MCF 10A (cell line): ENCODE measurements around the gene VOPP1. TPM values are rescaled to one million over a fixed set of nuclear protein-coding genes. Genes with fewer than 3 reads are reported as not detected.

ENCODE experiments used
- BruUV-seq: library from RNA; stranded (reverse); fragments of 400-500 nt; replicated peaks from 2 replicates; lab custom pipeline; 2021; lab: Mats Ljungman, UMichigan
- CTCF ChIA-PET: fragments of 300-600 bp; sonication (Branson Sonifier 250); formaldehyde crosslinking; extraction: SDS; loops from one replicate; lab custom pipeline; 2021; ENCODE audit warnings: antibody characterized with exemption, inconsistent platforms; lab: Yijun Ruan, JAX
- POLR2A ChIA-PET: fragments of 300-600, 350-650 bp; sonication (Branson Sonifier 250); formaldehyde crosslinking; extraction: SDS; loops from one replicate; lab custom pipeline; 2020; ENCODE audit warnings: antibody characterized with exemption, inconsistent platforms; lab: Yijun Ruan, JAX
- DNase-seq: peaks from one replicate; pipeline ENCODE4 v3.0.0-alpha.2; 2018; ENCODE audit not compliant: unreplicated experiment
- H3K27ac Mint-ChIP-seq: one replicate; pipeline ENCODE4 v1.8.0; 2022; ENCODE audit warnings: mild to moderate bottlenecking, low read depth, mixed read lengths; ENCODE audit not compliant: unreplicated experiment
- H3K27me3 Mint-ChIP-seq: one replicate; pipeline ENCODE4 v1.8.0; 2022; ENCODE audit warnings: mixed read lengths; ENCODE audit not compliant: insufficient read depth, unreplicated experiment
- H3K36me3 Mint-ChIP-seq: one replicate; pipeline ENCODE4 v1.8.0; 2022; ENCODE audit warnings: mild to moderate bottlenecking, moderate library complexity, mixed read lengths; ENCODE audit not compliant: insufficient read depth, unreplicated experiment
- H3K4me1 Mint-ChIP-seq: one replicate; pipeline ENCODE4 v1.8.0; 2022; ENCODE audit warnings: mixed read lengths; ENCODE audit not compliant: insufficient read depth, unreplicated experiment
- H3K4me3 Mint-ChIP-seq: one replicate; pipeline ENCODE4 v1.8.0; 2022; ENCODE audit warnings: mild to moderate bottlenecking, moderate library complexity, mixed read lengths; ENCODE audit not compliant: unreplicated experiment
- H3K9me3 Mint-ChIP-seq: one replicate; pipeline ENCODE4 v1.8.0; 2022; ENCODE audit warnings: mixed read lengths; ENCODE audit not compliant: unreplicated experiment
- CTCF ChIP-seq: fragments of 200-600 bp; IDR thresholded peaks from one replicate; pipeline ENCODE4 v1.8.0; 2022; ENCODE audit warnings: antibody characterized with exemption, mild to moderate bottlenecking; ENCODE audit not compliant: unreplicated experiment
- intact Hi-C: fragments of 100-400 bp; cut with micrococcal nuclease; formaldehyde crosslinking; loops from 2 replicates; pipeline ENCODE4 v1.14.1; 2022
- total RNA-seq: library from RNA; stranded (reverse); gene quantifications from 2 replicates; pipeline ENCODE4 v1.2.3, GENCODE V29; 2022

VOPP1 gene
- total RNA-seq, 1 experiment from 2014 or later, result 29.2 TPM

GRCh38 chr7:55558962-55559920, 13.1 kb downstream of the VOPP1 start:
- Mint-ChIP-seq H3K4me1 (peaks cover 18% of the 10 kb centered on the region), H3K27ac (no peak overlapping the region), H3K36me3 (peaks cover 7% of the 10 kb centered on the region), H3K4me3 (no peak overlapping the region), H3K27me3 (no peaks in the 10 kb centered on the region), H3K9me3 (no peaks in the 10 kb centered on the region)
- CTCF ChIA-PET, result interaction anchor here (0.7 to 1.3 kb wide), 4 partner anchors 25 to 38 kb away, joined by 3 to 4 read pairs (median 4); no protein-coding TSS in a partner anchor
- no peak for TF ChIP-seq CTCF
- POLR2A ChIA-PET, result no interaction called here
- no peak for DNase-seq
- BruUV-seq, result no TSS peak
- intact Hi-C loops, result no loop called here

GRCh38 chr7:55557666-55558188, 14.6 kb downstream of the VOPP1 start:
- H3K27ac Mint-ChIP-seq, result no peak overlapping the region
- H3K4me3 Mint-ChIP-seq, result no peak overlapping the region
- H3K9me3 Mint-ChIP-seq, result no peaks in the 10 kb centered on the region
- ChIA-PET POLR2A (no interaction called here), CTCF (interaction anchor here (0.7 kb wide), 1 partner anchor 11 kb away, joined by 4 read pairs; no protein-coding TSS in a partner anchor)
- TF ChIP-seq CTCF, result no peak
- DNase-seq, result no peak
- BruUV-seq, result no TSS peak
- H3K4me1 Mint-ChIP-seq, result peaks cover 21% of the 10 kb centered on the region
- intact Hi-C loops, result no loop called here
- H3K27me3 Mint-ChIP-seq, result no peaks in the 10 kb centered on the region
- peaks cover 14% of the 10 kb centered on the region for H3K36me3 Mint-ChIP-seq

- H3K36me3 Mint-ChIP-seq, result peaks cover 14% of the 10 kb centered on the region
- no TSS peak for BruUV-seq
- ChIA-PET CTCF (interaction anchor here (0.6 to 0.9 kb wide), 2 partner anchors 9 to 21 kb away, joined by 3 to 4 read pairs; no protein-coding TSS in a partner anchor), POLR2A (no interaction called here)
- H3K4me1 Mint-ChIP-seq, result peaks cover 33% of the 10 kb centered on the region
- H3K27me3 Mint-ChIP-seq, result no peaks in the 10 kb centered on the region
- TF ChIP-seq CTCF, result no peak
- intact Hi-C loops, result no loop called here
- no peak overlapping the region for H3K27ac Mint-ChIP-seq
- DNase-seq, result no peak
- H3K4me3 Mint-ChIP-seq, result no peak overlapping the region
- no peaks in the 10 kb centered on the region for H3K9me3 Mint-ChIP-seq
These were observed 15.8 kb downstream of the VOPP1 start for GRCh38 chr7:55556492-55556891.

- H3K4me1 Mint-ChIP-seq, result peaks cover 38% of the 10 kb centered on the region
These were observed 16.3 kb downstream of the VOPP1 start for GRCh38 chr7:55556031-55556430.

More at GRCh38 chr7:55556031-55556430, 16.3 kb downstream of the VOPP1 start:
- Mint-ChIP-seq H3K4me3 (no peak overlapping the region), H3K36me3 (peaks cover 14% of the 10 kb centered on the region), H3K27me3 (no peaks in the 10 kb centered on the region), H3K27ac (no peak overlapping the region), H3K9me3 (no peaks in the 10 kb centered on the region)
- no peak for DNase-seq
- ChIA-PET POLR2A (no interaction called here), CTCF (interaction anchor here (0.9 kb wide), 1 partner anchor 9 kb away, joined by 3 read pairs; no protein-coding TSS in a partner anchor)
- TF ChIP-seq CTCF, result no peak
- BruUV-seq, result no TSS peak
- intact Hi-C loops, result no loop called here
